HG02870 (cell line): Measurements from ENCODE around the gene CGB8.
"Not testable (repeated sequence)": the region's sequence is repeated elsewhere in the genome, so short reads cannot be mapped to it uniquely, and the experiment has no call there.

Source experiments
- ATAC-seq: cut with Tn5 transposase; IDR thresholded peaks from one replicate; pipeline ENCODE4 v1.9.1; 2021; ENCODE audit warnings: mild to moderate bottlenecking, moderate library complexity; ENCODE audit not compliant: unreplicated experiment

CGB8 gene

DNA sequence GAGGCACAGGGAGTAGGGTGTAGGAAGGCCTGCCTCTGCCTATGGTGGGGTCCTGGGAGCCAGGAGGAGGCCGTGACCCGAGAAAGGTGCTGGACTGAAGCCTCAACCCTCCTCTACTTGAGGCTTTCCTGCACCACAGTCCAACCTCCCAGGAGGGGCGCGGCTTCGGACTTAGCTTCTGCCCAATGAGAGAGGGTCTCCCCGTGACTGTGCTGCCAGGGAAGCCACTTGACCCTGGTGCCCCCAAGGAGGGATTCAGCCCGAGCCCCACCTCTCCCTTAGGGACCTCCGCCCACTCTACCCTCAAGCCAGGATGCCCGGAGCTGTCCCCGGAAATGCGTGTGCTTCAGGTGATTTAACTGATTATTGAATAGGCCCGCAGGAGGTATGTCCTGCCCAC lies at the start of gene CGB8:
TSS of gene CGB8 (minus strand) at position 101 of the 400 bp plus-strand sequence. CDS start 372 bp downstream, outside the sequence.
- ATAC-seq = not testable (repeated sequence)

- no peak for ATAC-seq
Measured at GRCh38 chr19:49097453-49098288, 48.8 kb upstream of the CGB8 start.

GRCh38 chr19:49094505-49095482 lies 45.9 kb upstream of the CGB8 start:
- ATAC-seq = no peak

GRCh38 chr19:49092686-49093085 lies 43.8 kb upstream of the CGB8 start:
- ATAC-seq = no peak

DNA sequence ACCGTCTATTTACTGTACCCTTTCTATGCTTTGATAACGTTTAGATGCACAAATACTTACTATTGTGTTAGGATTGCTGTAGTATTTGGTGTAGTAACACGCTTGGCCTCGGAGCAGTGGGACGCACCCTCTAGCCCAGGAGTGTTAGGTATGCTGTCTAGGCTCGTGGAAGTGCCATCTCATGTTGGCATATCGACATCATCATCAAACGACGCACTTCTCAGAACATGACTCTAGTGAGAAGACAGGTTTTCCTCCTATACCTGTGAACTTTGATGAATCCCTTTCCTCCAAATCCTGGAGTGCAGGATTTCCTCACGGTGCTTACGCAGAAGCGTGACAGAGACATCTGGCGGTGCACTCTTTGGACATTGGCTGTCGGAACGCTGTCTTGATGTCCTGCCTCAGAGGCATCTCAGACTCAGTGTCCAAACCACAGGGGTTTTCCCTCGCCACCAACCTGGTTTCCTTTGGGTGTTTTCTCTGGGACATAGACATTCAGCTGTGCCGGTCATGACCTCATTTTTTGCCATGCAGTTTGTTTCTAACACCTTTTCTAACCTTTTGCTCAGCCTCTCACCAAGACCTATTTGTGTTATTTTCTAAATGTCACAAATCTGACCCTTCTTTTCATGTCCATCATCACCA lies 42.6 kb upstream of the CGB8 start:
- no peak for ATAC-seq

GRCh38 chr19:49086296-49086695 lies 37.4 kb upstream of the CGB8 start:
- ATAC-seq = no peak

DNA sequence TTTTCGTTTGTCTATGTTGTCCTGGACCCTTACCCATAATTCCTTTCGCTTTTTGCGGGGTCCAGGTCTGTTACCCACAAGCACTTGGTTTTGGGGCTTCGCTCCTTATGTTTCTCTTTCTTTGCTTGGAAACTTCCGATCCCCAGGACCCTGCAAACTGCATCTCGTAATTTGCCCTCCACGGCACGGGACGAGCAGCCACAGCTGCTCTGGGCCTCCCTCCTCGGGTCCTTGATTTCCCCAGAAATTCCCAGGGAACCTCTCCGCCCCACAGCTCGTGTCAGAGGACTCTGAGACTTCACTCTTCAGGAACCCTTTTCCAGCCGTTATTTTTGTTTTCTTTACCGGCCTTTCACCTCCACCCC lies 36.9 kb upstream of the CGB8 start:
- ATAC-seq = no peak

GRCh38 chr19:49085020-49085867 lies 36.3 kb upstream of the CGB8 start, which contains the start of gene SNRNP70:
Gene SNRNP70, plus strand, starts transcription at chr19:49085451. Its CDS starts 964 bp downstream, at chr19:49086415.
- peak; percentile 81 for ATAC-seq

GRCh38 chr19:49084206-49085019 lies 35.5 kb upstream of the CGB8 start:
- ATAC-seq = no peak

- ATAC-seq = no peak
Measured at GRCh38 chr19:49081273-49081672, 32.4 kb upstream of the CGB8 start.

DNA sequence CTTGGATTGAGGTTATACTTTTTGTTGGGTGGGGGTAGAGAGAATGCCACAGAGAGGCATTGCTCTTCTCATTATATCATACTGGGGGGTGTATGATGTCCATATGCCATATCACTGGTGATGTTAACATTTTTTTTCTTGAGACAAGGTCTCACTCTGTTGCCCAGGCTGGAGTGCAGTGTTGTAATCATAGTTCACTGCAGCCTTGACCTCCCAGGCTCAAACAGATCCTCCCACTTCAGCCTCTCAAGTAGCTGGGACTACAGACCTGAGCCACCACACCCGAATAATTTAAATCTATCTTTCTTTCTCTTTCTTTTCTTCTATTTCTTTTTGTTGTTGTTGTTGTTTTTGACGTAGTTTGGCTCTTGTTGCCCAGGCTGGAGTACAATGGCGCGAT lies 31.5 kb upstream of the CGB8 start:
- no peak for ATAC-seq

GRCh38 chr19:49074869-49075268 lies 26.0 kb upstream of the CGB8 start:
- not testable (repeated sequence) for ATAC-seq

- no peak for ATAC-seq
Measured at GRCh38 chr19:49073514-49074378, 24.8 kb upstream of the CGB8 start.

DNA sequence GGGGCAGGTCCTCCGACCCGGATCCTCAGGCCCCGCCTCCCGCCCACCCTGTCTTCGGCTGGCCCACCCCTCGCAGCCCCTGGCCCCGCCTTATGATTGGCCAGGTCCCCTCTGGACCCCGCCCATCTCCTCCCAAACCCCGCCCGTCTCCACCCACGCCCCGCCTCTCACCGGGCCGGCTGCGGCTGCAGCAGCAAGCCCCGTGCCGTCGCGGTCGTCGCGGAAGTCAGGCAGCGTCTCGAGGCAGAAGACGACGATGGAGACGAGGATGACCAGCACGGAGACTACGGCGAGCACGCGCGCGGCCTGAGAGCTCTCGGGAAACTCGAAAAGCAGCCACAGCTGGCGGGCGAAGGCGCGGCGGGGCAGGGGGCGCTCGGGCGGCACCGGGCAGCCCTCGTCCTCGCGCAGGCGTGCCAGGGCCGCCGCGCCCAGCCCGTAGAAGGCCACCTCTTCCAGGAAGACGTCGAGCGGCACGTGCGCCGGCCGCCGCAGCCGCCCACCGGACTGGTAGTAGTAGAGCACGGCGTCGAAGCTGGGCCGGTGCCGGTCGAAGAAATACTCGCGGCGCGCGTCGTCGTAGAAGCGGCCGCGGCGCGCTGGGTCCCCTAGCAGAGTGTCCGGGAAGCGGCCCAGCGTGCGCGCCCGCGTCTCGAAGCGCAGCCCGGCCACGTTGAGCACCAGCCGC lies 23.1 kb upstream of the CGB8 start:
- no peak for ATAC-seq

- no peak for ATAC-seq
Measured at GRCh38 chr19:49070416-49070815, 21.5 kb upstream of the CGB8 start.

DNA sequence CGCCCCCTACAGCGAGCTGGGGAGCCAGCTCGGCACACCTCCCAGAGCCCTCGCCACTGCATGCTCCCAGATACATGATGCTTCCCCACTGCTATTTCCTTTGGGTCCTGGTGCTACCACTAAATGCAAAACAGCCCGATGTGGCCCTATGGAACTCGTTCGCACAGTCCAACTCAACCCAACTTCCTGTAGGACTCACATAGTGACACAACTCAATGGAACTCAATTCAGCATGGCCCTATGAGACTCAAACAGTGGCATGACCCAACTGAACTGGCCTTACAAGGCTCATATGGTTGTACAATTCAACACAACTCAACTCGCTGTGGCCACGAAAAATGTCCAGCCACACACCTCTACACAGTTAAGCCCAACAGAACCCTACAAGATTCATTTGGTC lies 20.1 kb upstream of the CGB8 start:
- ATAC-seq = no peak

DNA sequence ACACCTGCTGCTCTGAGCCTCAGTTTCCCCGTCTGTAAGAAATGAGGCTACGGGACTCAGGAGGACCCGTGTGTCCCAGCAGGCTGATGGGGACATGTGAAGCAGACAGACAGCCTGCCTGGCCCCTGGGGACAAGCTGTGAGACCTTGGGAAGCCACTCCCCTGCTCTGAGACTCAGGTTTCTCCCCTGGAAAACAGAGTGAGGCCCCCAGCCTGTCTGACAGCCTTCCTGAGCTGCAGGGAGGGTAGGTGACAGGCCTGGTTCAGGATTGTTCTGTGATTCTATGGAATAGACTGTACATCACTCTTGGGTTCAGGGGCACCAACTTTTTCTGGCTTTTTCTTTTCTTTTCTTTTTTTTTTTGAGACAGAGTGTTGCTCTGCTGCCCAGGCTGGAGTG lies 18.6 kb upstream of the CGB8 start:
- ATAC-seq = no peak
